NCI-H2171 (cell line): ENCODE measurements around the gene NUP50.

ENCODE experiments used
- DNase-seq: peaks from one replicate; lab custom pipeline; 2025; lab: John Stamatoyannopoulos, UW

NUP50 gene

GRCh38 chr22:45196308-45196707, 32.6 kb downstream of the NUP50 start:
- DNase-seq = no peak

GRCh38 chr22:45196926-45197605, 33.3 kb downstream of the NUP50 start:
- DNase-seq = no peak

- DNase-seq = no peak
These were observed 34.1 kb downstream of the NUP50 start for GRCh38 chr22:45197606-45198462.

GRCh38 chr22:45198463-45198795, 34.7 kb downstream of the NUP50 start:
- DNase-seq = no peak

- DNase-seq = no peak
These were observed 36.0 kb downstream of the NUP50 start for GRCh38 chr22:45199723-45200122.

GRCh38 chr22:45200230-45200629, 36.5 kb downstream of the NUP50 start:
- DNase-seq = no peak

- DNase-seq = no peak
These were observed 37.3 kb downstream of the NUP50 start for GRCh38 chr22:45200860-45201511.

- no peak for DNase-seq
These were observed 38.1 kb downstream of the NUP50 start for GRCh38 chr22:45201678-45202332.

GRCh38 chr22:45202333-45203149, 38.8 kb downstream of the NUP50 start:
- DNase-seq = no peak

- no peak for DNase-seq
These were observed 39.6 kb downstream of the NUP50 start for GRCh38 chr22:45203150-45203951.

- no peak for DNase-seq
These were observed 40.5 kb downstream of the NUP50 start for GRCh38 chr22:45204241-45204640.

- DNase-seq = no peak
These were observed 41.1 kb downstream of the NUP50 start for GRCh38 chr22:45204819-45205218.

GRCh38 chr22:45205276-45205925, 41.7 kb downstream of the NUP50 start:
- DNase-seq = no peak

GRCh38 chr22:45206233-45206632, 42.5 kb downstream of the NUP50 start:
- DNase-seq = no peak

GRCh38 chr22:45207533-45207932, 43.8 kb downstream of the NUP50 start:
- no peak for DNase-seq

- DNase-seq = no peak
These were observed 44.4 kb downstream of the NUP50 start for GRCh38 chr22:45207981-45208664.

- no peak for DNase-seq
These were observed 44.9 kb downstream of the NUP50 start for GRCh38 chr22:45208696-45208992.

GRCh38 chr22:45208993-45209838, 45.5 kb downstream of the NUP50 start:
- no peak for DNase-seq

- DNase-seq = no peak
These were observed 46.4 kb downstream of the NUP50 start for GRCh38 chr22:45210174-45210573.
